Stimulated activated CD4-positive, alpha-beta T cell treated with anti-CD3 and anti-CD28 coated beads, Interleukin-4, amount 100 ng/mL, for 1 hour (primary cell): ENCODE measurements around the gene ADD1.
"Not testable (repeated sequence)": the region's sequence is repeated elsewhere in the genome, so short reads cannot be mapped to it uniquely, and the experiment has no call there.

ENCODE experiments used
- DNase-seq: peaks from one replicate; pipeline ENCODE4 v3.0.0-alpha.2; 2020

ADD1 gene

GRCh38 chr4:2950221-2950989 lies 106.8 kb downstream of the ADD1 start:
- no peak for DNase-seq

GRCh38 chr4:2953496-2953895 lies 109.9 kb downstream of the ADD1 start:
- DNase-seq = no peak

GRCh38 chr4:2954358-2955185 lies 110.9 kb downstream of the ADD1 start:
- peak; percentile 75 for DNase-seq

GRCh38 chr4:2955186-2956044 lies 111.8 kb downstream of the ADD1 start:
- DNase-seq = not testable (repeated sequence)

- no peak for DNase-seq
These were observed 114.8 kb downstream of the ADD1 start for GRCh38 chr4:2958446-2958845.

- DNase-seq = not testable (repeated sequence)
These were observed 116.8 kb downstream of the ADD1 start for GRCh38 chr4:2960450-2960849.

- DNase-seq = no peak
These were observed 117.8 kb downstream of the ADD1 start for GRCh38 chr4:2961421-2961810.

GRCh38 chr4:2961811-2962441 lies 118.3 kb downstream of the ADD1 start:
- DNase-seq = peak; percentile 60

GRCh38 chr4:2962614-2963174 lies 119.0 kb downstream of the ADD1 start:
- no peak for DNase-seq

- DNase-seq = peak; percentile 98
These were observed 119.7 kb downstream of the ADD1 start, which contains the start of the genes GRK4 and NOP14 for GRCh38 chr4:2963175-2963965. TSS of gene GRK4 (plus strand) at chr4:2963571. CDS start at chr4:2964071, 500 bp downstream. TSS of gene NOP14 (minus strand) at chr4:2963406. CDS start at chr4:2963319, 87 bp downstream.

GRCh38 chr4:2963966-2964471 lies 120.4 kb downstream of the ADD1 start:
- no peak for DNase-seq

GRCh38 chr4:2964706-2965258 lies 121.1 kb downstream of the ADD1 start:
- no peak for DNase-seq

- DNase-seq = no peak
These were observed 121.6 kb downstream of the ADD1 start for GRCh38 chr4:2965262-2965661.

- DNase-seq = no peak
These were observed 124.7 kb downstream of the ADD1 start for GRCh38 chr4:2968381-2968780.

- DNase-seq = no peak
These were observed 127.6 kb downstream of the ADD1 start for GRCh38 chr4:2971275-2971674.

- DNase-seq = no peak
These were observed 133.8 kb downstream of the ADD1 start for GRCh38 chr4:2977211-2978088.
